ENCODE results near the gene LEF1.

Gene LEF1

GRCh38 chr4:108120789-108121188 lies 47.9 kb downstream of the LEF1 start:
- no peak for TF ChIP-seq POLR2A (IDR thresholded peaks at IDR 0.05; ENCODE audit: low read length)
- no peak for TF ChIP-seq GATA1 (IDR thresholded peaks at IDR 0.05; ENCODE audit: low read depth, low read length)
- no peak for DNase-seq

GRCh38 chr4:108119199-108119800 lies 49.4 kb downstream of the LEF1 start:
- no peak for DNase-seq
- TF ChIP-seq POLR2A (IDR thresholded peaks at IDR 0.05; ENCODE audit: low read length), result no peak
- no peak for TF ChIP-seq GATA1 (IDR thresholded peaks at IDR 0.05; ENCODE audit: low read depth, low read length)

- TF ChIP-seq GATA1 (IDR thresholded peaks at IDR 0.05; ENCODE audit: low read depth, low read length), result no peak
- TF ChIP-seq POLR2A (IDR thresholded peaks at IDR 0.05; ENCODE audit: low read length), result no peak
- no peak for DNase-seq
Measured at GRCh38 chr4:108118505-108118904, 50.2 kb downstream of the LEF1 start.

- peak in 1 of 2 experiments; percentile 27 for DNase-seq
- TF ChIP-seq POLR2A (IDR thresholded peaks at IDR 0.05; ENCODE audit: low read length), result no peak
- no peak for TF ChIP-seq GATA1 (IDR thresholded peaks at IDR 0.05; ENCODE audit: low read depth, low read length)
Measured at GRCh38 chr4:108117418-108118182, 51.1 kb downstream of the LEF1 start.

GRCh38 chr4:108116423-108117168 lies 52.1 kb downstream of the LEF1 start:
- no peak for DNase-seq
- TF ChIP-seq GATA1 (IDR thresholded peaks at IDR 0.05; ENCODE audit: low read depth, low read length), result no peak
- no peak for TF ChIP-seq POLR2A (IDR thresholded peaks at IDR 0.05; ENCODE audit: low read length)

- TF ChIP-seq POLR2A (IDR thresholded peaks at IDR 0.05; ENCODE audit: low read length) (no peak), GATA1 (IDR thresholded peaks at IDR 0.05; ENCODE audit: low read depth, low read length) (no peak)
- peak in 1 of 2 experiments; percentile 50 for DNase-seq
Measured at GRCh38 chr4:108115168-108115526, 53.6 kb downstream of the LEF1 start.

GRCh38 chr4:108114503-108114902 lies 54.2 kb downstream of the LEF1 start:
- peak; percentile 67 to 90 for DNase-seq
- TF ChIP-seq GATA1 (IDR thresholded peaks at IDR 0.05; ENCODE audit: low read depth, low read length) (no peak), POLR2A (IDR thresholded peaks at IDR 0.05; ENCODE audit: low read length) (no peak)

- DNase-seq, result peak; percentile 6 to 22
Measured at GRCh38 chr4:108113229-108113628, 55.5 kb downstream of the LEF1 start.

GRCh38 chr4:108111781-108112180 lies 57.0 kb downstream of the LEF1 start:
- no peak for DNase-seq

More at GRCh38 chr4:108113229-108113628, 55.5 kb downstream of the LEF1 start:
- no peak for TF ChIP-seq POLR2A (IDR thresholded peaks at IDR 0.05; ENCODE audit: low read length)
- no peak for TF ChIP-seq GATA1 (IDR thresholded peaks at IDR 0.05; ENCODE audit: low read depth, low read length)

GRCh38 chr4:108110450-108110849 lies 58.3 kb downstream of the LEF1 start:
- TF ChIP-seq POLR2A (IDR thresholded peaks at IDR 0.05; ENCODE audit: low read length), result no peak
- TF ChIP-seq GATA1 (IDR thresholded peaks at IDR 0.05; ENCODE audit: low read depth, low read length), result no peak
- DNase-seq, result no peak

More at GRCh38 chr4:108111781-108112180, 57.0 kb downstream of the LEF1 start:
- TF ChIP-seq POLR2A (IDR thresholded peaks at IDR 0.05; ENCODE audit: low read length) (no peak), GATA1 (IDR thresholded peaks at IDR 0.05; ENCODE audit: low read depth, low read length) (no peak)

GRCh38 chr4:108109997-108110416 lies 58.7 kb downstream of the LEF1 start:
- DNase-seq, result no peak

GRCh38 chr4:108109111-108109510 lies 59.6 kb downstream of the LEF1 start:
- TF ChIP-seq POLR2A (IDR thresholded peaks at IDR 0.05; ENCODE audit: low read length) (no peak), GATA1 (IDR thresholded peaks at IDR 0.05; ENCODE audit: low read depth, low read length) (no peak)
- no peak for DNase-seq

More at GRCh38 chr4:108109997-108110416, 58.7 kb downstream of the LEF1 start:
- TF ChIP-seq GATA1 (IDR thresholded peaks at IDR 0.05; ENCODE audit: low read depth, low read length) (no peak), POLR2A (IDR thresholded peaks at IDR 0.05; ENCODE audit: low read length) (no peak)

- TF ChIP-seq POLR2A (IDR thresholded peaks at IDR 0.05; ENCODE audit: low read length) (no peak), GATA1 (IDR thresholded peaks at IDR 0.05; ENCODE audit: low read depth, low read length) (no peak)
Measured at GRCh38 chr4:108107729-108108382, 60.9 kb downstream of the LEF1 start.

GRCh38 chr4:108107101-108107500 lies 61.6 kb downstream of the LEF1 start:
- no peak for DNase-seq
- TF ChIP-seq GATA1 (IDR thresholded peaks at IDR 0.05; ENCODE audit: low read depth, low read length) (no peak), POLR2A (IDR thresholded peaks at IDR 0.05; ENCODE audit: low read length) (no peak)

More at GRCh38 chr4:108107729-108108382, 60.9 kb downstream of the LEF1 start:
- DNase-seq, result peak; percentile 3 to 15
